Esophagus muscularis mucosa (tissue), 4 donors: ENCODE data around the gene HPS1.

ENCODE experiments used
- EP300 ChIP-seq: sonication (generic); formaldehyde crosslinking; IDR thresholded peaks from one replicate; pipeline ENCODE4 v1.6.1; 2017; ENCODE audit warnings: antibody characterized with exemption
- POLR2A ChIP-seq: fragments of 450-650 bp; IDR thresholded peaks from one replicate; pipeline ENCODE4 v1.6.1; 2017; ENCODE audit warnings: antibody characterized with exemption, moderate library complexity, mild to moderate bottlenecking, low read depth
- POLR2AphosphoS5 ChIP-seq, 2 donors: sonication (generic); formaldehyde crosslinking; IDR thresholded peaks; one replicate each; pipeline ENCODE4 v1.6.1; 2017; ENCODE audit warnings: antibody characterized with exemption in 2 of 2
- TF ChIP-seq, protein P1 (sequence below), 3 experiments: fragments of 200-600 bp in 2 of 3; fragments of 450-650 bp in 1 of 3; sonication (generic) in 2 of 3; IDR thresholded peaks; one replicate each; pipeline ENCODE4 v1.5.1; 2017 to 2019; ENCODE audit warnings: antibody characterized with exemption in 3 of 3, mild to moderate bottlenecking in 2 of 3, moderate library complexity in 1 of 3

DNA sequence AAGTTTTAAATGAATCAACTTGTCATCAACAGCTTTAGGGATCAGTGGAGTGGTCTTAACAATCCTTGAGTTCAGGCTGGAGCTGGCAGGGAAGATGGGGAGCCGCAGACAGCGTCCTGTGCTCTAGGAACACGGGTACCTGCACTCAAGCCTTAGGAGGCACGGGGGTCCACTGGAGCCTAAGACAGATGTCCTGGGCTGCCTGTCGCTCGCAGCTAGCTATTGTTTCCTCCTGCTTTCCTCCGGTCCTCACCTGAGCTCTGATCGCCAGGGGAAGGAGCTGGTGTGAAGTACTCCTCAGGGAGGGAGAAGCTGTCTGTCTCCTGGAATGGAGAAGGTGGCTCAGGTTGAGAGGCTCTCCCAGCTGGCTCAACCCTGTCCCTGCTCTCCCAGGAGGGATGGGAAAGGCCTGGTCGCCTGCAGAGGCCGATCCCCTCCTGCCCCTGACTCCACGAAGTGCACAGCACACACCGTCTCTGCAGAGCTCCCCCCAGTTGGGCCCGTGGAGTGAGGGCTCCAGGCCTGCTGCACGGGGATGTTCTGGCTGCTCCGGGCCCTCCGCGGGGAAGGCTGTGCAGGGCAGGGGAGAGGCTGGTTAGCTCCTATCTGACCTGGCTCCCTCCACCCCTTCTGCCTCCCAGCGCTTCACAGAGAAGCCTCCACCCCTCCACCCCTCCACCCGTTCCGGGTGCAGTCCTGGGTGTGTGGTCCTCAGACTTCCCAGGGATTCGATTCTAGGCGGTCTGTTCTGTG is 17.2 kb downstream of the HPS1 start:
- TF ChIP-seq EP300 (no peak), POLR2A (no peak), POLR2AphosphoS5 (IDR thresholded peaks at IDR 0.05) (no peak)
- TF ChIP-seq, protein P1, sequence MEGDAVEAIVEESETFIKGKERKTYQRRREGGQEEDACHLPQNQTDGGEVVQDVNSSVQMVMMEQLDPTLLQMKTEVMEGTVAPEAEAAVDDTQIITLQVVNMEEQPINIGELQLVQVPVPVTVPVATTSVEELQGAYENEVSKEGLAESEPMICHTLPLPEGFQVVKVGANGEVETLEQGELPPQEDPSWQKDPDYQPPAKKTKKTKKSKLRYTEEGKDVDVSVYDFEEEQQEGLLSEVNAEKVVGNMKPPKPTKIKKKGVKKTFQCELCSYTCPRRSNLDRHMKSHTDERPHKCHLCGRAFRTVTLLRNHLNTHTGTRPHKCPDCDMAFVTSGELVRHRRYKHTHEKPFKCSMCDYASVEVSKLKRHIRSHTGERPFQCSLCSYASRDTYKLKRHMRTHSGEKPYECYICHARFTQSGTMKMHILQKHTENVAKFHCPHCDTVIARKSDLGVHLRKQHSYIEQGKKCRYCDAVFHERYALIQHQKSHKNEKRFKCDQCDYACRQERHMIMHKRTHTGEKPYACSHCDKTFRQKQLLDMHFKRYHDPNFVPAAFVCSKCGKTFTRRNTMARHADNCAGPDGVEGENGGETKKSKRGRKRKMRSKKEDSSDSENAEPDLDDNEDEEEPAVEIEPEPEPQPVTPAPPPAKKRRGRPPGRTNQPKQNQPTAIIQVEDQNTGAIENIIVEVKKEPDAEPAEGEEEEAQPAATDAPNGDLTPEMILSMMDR (IDR thresholded peaks at IDR 0.05): no peak
